ENCODE measurements around the gene RRAS.

RRAS gene

GRCh38 chr19:49593233-49594113 lies 46.5 kb downstream of the RRAS start:
- DNase-seq = no peak

- DNase-seq = no peak
These were observed 47.3 kb downstream of the RRAS start for GRCh38 chr19:49592486-49593232.

DNA sequence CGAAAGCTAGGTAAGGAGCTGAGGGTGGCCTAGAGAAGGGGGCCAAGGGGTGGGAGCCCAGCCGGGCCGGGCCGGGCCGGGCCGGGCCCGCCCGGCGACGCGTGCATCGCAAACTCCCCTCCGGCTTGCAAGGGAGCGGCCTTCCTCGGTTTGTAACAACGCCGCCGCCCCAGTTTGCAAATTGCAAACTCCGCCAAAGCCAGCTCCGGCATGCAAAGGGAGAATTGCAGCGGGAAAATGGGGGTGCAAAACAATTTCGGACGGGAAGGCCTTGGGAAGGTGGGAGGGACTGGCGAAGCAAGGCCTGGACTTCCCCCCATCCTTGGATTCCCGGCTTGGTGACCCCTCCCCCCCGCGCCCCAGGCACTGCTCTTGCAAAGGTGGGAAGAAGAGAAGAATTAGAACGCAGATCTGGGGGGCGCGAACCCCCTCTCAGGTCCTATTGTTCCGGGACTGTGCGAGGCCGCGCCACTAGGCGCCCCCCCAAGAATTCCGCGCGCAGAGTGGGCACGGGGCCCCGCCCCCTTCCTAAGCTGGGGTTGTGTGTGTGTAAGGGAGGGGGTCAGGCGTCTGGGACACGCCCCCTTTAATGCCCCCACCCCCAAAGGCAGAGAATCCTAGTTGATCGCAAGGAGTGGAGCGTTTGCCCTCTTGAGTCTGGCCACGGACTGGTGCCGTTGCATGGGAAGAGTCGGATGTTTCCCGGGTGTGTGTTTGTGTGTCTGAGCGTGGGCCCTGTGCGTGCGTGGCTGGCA lies 48.0 kb downstream of the RRAS start:
- peak; percentile 24 for DNase-seq

GRCh38 chr19:49590971-49591730 lies 48.8 kb downstream of the RRAS start, which contains the start of gene PRR12:
PRR12 (plus strand) TSS chr19:49591182; CDS start chr19:49591655, 473 bp downstream.
- peak; percentile 43 for DNase-seq

DNA sequence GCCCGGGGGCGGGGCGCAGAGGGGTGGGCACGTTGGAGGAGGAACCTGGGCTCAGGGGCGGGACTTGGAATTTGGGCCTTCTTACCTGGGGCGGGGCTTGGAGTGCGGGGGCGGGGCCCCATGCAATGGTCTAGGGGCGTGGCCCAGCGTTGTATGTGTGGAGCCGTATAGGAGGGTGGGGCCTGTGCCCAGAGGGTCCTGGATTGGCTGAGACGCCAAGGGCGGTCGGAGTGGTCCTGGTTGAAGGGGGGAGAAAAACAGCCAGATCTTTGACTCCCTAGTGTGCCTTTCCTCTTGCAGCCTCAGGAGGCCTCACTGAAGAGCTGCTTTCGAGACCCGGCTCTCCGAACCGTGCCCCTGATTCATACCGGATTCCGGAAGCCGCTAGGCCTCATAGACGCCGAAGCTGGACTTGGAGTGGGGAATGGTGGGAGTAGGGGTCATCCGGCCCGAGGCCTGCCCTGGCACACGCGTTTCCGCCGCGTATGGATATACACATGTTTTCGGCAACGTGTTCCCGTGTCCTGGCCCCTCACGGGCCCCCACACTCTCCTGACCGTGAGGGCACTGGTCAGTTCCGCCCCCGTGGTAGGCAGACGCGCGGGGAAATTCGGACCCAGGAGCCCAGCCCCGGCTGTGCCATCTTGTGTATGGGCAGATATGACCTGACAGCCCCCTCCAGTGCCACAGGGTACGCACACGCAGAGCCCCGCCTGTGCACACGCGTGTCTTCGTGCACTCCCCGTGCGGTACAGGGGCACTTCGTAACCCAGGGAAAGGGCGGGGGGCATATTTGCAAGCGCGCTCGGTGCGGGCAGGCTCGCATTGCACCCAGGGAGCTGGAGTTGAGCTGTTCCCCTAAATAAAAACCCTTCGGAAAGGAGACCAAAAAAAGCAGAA lies 49.6 kb downstream of the RRAS start:
- DNase-seq = peak; percentile 95

- DNase-seq = peak; percentile 21
These were observed 50.4 kb downstream of the RRAS start for GRCh38 chr19:49589502-49589905.

DNA sequence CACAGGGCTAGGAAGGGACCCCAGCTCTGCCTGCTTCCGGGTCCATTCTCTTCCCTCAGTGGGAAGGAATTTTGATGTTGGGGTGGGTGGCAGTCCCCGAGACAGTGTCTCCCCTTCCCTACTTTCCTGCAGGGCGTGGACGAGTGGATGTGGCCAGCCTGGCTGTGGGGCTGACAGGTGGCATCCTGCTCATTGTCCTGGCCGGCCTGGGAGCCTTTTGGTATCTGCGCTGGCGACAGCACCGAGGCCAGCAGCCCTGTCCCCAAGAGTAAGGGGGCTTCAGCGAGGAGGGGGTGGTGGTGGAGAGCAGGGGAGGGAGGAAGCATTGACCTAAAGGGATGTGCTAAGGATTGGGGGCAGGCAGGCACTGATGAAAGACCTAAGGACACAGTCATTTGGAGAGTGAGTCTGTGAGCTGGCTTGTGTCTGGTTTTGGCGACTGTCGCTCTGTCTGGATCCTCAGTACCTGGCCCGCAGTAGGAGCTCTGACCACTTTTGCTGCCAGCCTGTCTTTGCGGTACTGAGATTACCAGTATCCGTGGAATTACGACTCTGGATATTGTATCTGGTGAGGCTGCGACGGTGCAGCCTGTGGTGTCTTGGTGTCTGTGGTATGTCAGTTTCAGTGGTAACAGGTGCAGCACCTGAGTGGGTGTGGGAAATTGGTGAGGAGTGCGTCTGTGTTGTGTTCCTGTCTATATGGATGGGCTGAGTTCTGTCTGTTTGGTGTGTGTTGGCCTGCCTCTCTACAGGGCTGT lies 51.4 kb downstream of the RRAS start:
- DNase-seq = no peak

DNA sequence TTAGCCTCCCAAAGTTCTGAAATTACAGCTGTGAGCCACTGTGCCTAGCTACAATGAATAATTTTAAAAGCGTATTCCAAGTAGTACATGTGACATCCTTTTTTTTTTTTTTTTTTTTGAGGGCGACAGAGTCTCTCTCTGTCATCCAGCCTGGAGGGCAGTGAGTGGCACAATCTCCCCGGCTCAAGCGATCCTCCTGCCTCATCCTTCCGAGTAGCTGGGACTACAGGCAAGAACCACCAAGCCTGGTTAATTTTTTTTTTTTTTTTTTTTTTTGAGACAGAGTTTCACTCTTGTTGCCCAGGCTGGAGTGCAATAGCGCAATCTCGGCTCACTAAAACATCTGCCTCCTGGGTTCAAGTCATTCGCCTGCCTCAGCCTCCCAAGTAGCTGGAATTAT lies 52.7 kb downstream of the RRAS start:
- DNase-seq = no peak
